Measurements from ENCODE around the gene HSP90AA1. TPM values are rescaled to one million over a fixed set of nuclear protein-coding genes. Genes with fewer than 3 reads are reported as not detected.

HSP90AA1 gene
- total RNA-seq, 2 experiments from 2014 or later: 1,101 to 1,115 TPM

- Mint-ChIP-seq H3K36me3 (ENCODE audit: low read depth) (peaks cover 6% of the 10 kb centered on the region), H3K4me1 (ENCODE audit: low read depth) (peaks cover 15% of the 10 kb centered on the region), H3K27me3 (no peaks in the 10 kb centered on the region), H3K27ac (no peak overlapping the region), H3K4me3 (no peak overlapping the region), H3K9me3 (no peaks in the 10 kb centered on the region)
- no peak for DNase-seq
- CTCF ChIA-PET: interaction anchor here (1.8 kb wide), 1 partner anchor 39 kb away, joined by 7 read pairs; no protein-coding TSS in a partner anchor
- intact Hi-C loops (cut with micrococcal nuclease): no loop called here
- POLR2A ChIA-PET: interaction anchor here (1.1 to 1.3 kb wide), 2 partner anchors 28 to 38 kb away, joined by 3 to 4 read pairs; no protein-coding TSS in a partner anchor
- ATAC-seq: peak; percentile 35
- no peak for TF ChIP-seq CTCF (IDR thresholded peaks at IDR 0.05)
Measured at GRCh38 chr14:102057480-102058114, 29.2 kb downstream of the HSP90AA1 start.

GRCh38 chr14:102056694-102057442, 30.0 kb downstream of the HSP90AA1 start:
- Mint-ChIP-seq H3K27me3 (no peaks in the 10 kb centered on the region), H3K4me1 (ENCODE audit: low read depth) (peaks cover 15% of the 10 kb centered on the region), H3K27ac (no peak overlapping the region), H3K36me3 (ENCODE audit: low read depth) (peaks cover 9% of the 10 kb centered on the region), H3K4me3 (no peak overlapping the region), H3K9me3 (no peaks in the 10 kb centered on the region)
- no peak for TF ChIP-seq CTCF (IDR thresholded peaks at IDR 0.05)
- DNase-seq (no peak), ATAC-seq (peak; percentile 9)
- ChIA-PET CTCF (interaction anchor here (1.7 kb wide), 1 partner anchor 40 kb away, joined by 4 read pairs; no protein-coding TSS in a partner anchor), POLR2A (no interaction called here)
- intact Hi-C loops (cut with micrococcal nuclease): no loop called here

GRCh38 chr14:102055181-102055901, 31.5 kb downstream of the HSP90AA1 start:
- H3K36me3 Mint-ChIP-seq (ENCODE audit: low read depth): peaks cover 13% of the 10 kb centered on the region
- POLR2A ChIA-PET: no interaction called here
- peak overlapping the region; percentile 57 for H3K27ac Mint-ChIP-seq
- no peak for DNase-seq
- peaks cover 15% of the 10 kb centered on the region for H3K4me1 Mint-ChIP-seq (ENCODE audit: low read depth)
- no peak overlapping the region for H3K4me3 Mint-ChIP-seq
- H3K9me3 Mint-ChIP-seq: no peaks in the 10 kb centered on the region
- ATAC-seq: no peak
- CTCF ChIA-PET: interaction anchor here (1.7 kb wide), 1 partner anchor 41 kb away, joined by 4 read pairs; no protein-coding TSS in a partner anchor
- no peak for TF ChIP-seq CTCF (IDR thresholded peaks at IDR 0.05)
- intact Hi-C loops (cut with micrococcal nuclease): no loop called here
- no peaks in the 10 kb centered on the region for H3K27me3 Mint-ChIP-seq

- Mint-ChIP-seq H3K27ac (no peak overlapping the region), H3K4me3 (no peak overlapping the region), H3K9me3 (no peaks in the 10 kb centered on the region), H3K36me3 (ENCODE audit: low read depth) (peaks cover 27% of the 10 kb centered on the region), H3K27me3 (no peaks in the 10 kb centered on the region), H3K4me1 (ENCODE audit: low read depth) (peaks cover 7% of the 10 kb centered on the region)
- TF ChIP-seq CTCF (IDR thresholded peaks at IDR 0.05): no peak
- intact Hi-C loops (cut with micrococcal nuclease): no loop called here
- POLR2A ChIA-PET: interaction anchor here (0.6 to 1.1 kb wide), 3 partner anchors 10 to 186 kb away, joined by 3 to 4 read pairs (median 4); no protein-coding TSS in a partner anchor
- no peak for DNase-seq
- CTCF ChIA-PET: interaction anchor here (1.4 to 1.5 kb wide), 2 partner anchors 44 to 91 kb away, joined by 3 to 5 read pairs; no protein-coding TSS in a partner anchor
- no peak for ATAC-seq
Measured at GRCh38 chr14:102052522-102052921, 34.3 kb downstream of the HSP90AA1 start.

Data from activated CD8-positive, alpha-beta T cell treated with anti-CD3 and anti-CD28 coated beads for 36 hours (primary cell).